Endothelial cell of umbilical vein (primary cell): Measurements from ENCODE around the gene PRXL2B. TPM values are rescaled to one million over a fixed set of nuclear protein-coding genes. Genes with fewer than 3 reads are reported as not detected.

Experiments
- BruUV-seq: library from RNA; stranded (reverse); fragments of 400-500 nt; replicated peaks from 2 replicates; lab custom pipeline; 2021; lab: Mats Ljungman, UMichigan
- CTCF ChIA-PET: fragments of 300-600, 350-600 bp; sonication (Branson Sonifier 250); formaldehyde crosslinking; loops from one replicate; lab custom pipeline; 2021; ENCODE audit warnings: antibody characterized with exemption, inconsistent platforms; lab: Charles Lee
- POLR2A ChIA-PET: fragments of 300-600, 350-600 bp; sonication (Branson Sonifier 250); formaldehyde crosslinking; loops from one replicate; lab custom pipeline; 2021; ENCODE audit warnings: antibody characterized with exemption, inconsistent platforms; lab: Charles Lee
- DNase-seq: peaks from one replicate; pipeline ENCODE4 v3.0.0-alpha.2; 2011; ENCODE audit warnings: low read depth, low spot score
- FAIRE-seq: peaks from 2 replicates; lab custom pipeline; 2011; peaks lifted over from hg19 to GRCh38; lab: Jason Lieb, UNC
- H2AFZ ChIP-seq: 2 replicates; pipeline ENCODE4 v1.6.0; 2012; ENCODE audit warnings: low read depth, low read length, control low read depth, inconsistent platforms
- H3K27ac ChIP-seq: 2 replicates; pipeline ENCODE4 v1.5.1; 2011; ENCODE audit warnings: low read depth, mild to moderate bottlenecking, control low read depth, low read length, moderate library complexity; ENCODE audit not compliant: insufficient read depth
- H3K27me3 ChIP-seq, 2 experiments: 2 replicates each; pipeline versions ENCODE4 v1.6.0 to v1.6.1; 2011; ENCODE audit warnings: low read length in 2 of 2, mixed read lengths in 1 of 2; ENCODE audit not compliant: control insufficient read depth in 2 of 2, insufficient read depth in 2 of 2
- H3K36me3 ChIP-seq, 2 experiments: 2 replicates in 1 of 2; 3 replicates in 1 of 2; pipeline ENCODE4 v1.5.1; 2011; ENCODE audit warnings: low read length in 2 of 2, mild to moderate bottlenecking in 1 of 2, moderate library complexity in 1 of 2; ENCODE audit not compliant: control insufficient read depth in 2 of 2, insufficient read depth in 2 of 2; ENCODE audit errors: extremely low read depth in 1 of 2
- H3K4me1 ChIP-seq: 3 replicates; pipeline ENCODE4 v1.5.1; 2011; ENCODE audit warnings: mild to moderate bottlenecking, low read length; ENCODE audit not compliant: control insufficient read depth, insufficient read depth; ENCODE audit errors: extremely low read depth
- H3K4me2 ChIP-seq: 2 replicates; pipeline ENCODE4 v1.6.1; 2011; ENCODE audit warnings: low read length, control low read depth, mixed read lengths; ENCODE audit not compliant: insufficient read depth
- H3K4me3 ChIP-seq, 3 experiments: fragments of 200-600 bp in 1 of 3; sonication (generic), shearing (Covaris generic) in 1 of 3; replicated peaks in 1 of 3; 2 replicates each; pipeline ENCODE4 v1.5.1; 2011 to 2016; ENCODE audit warnings: control low read depth in 3 of 3, low read length in 3 of 3, mild to moderate bottlenecking in 2 of 3, inconsistent platforms in 1 of 3, low read depth in 1 of 3, moderate library complexity in 1 of 3; ENCODE audit not compliant: insufficient read depth in 1 of 3
- H3K79me2 ChIP-seq: 2 replicates; pipeline ENCODE4 v1.6.0; 2012; ENCODE audit warnings: low read length, inconsistent platforms; ENCODE audit not compliant: control insufficient read depth, insufficient read depth
- H3K9ac ChIP-seq: replicated peaks from 2 replicates; pipeline ENCODE3; 2011; ENCODE audit warnings: low read length, control low read depth; ENCODE audit not compliant: insufficient read depth; ENCODE audit errors: extremely low read depth
- H3K9me1 ChIP-seq: replicated peaks from 3 replicates; pipeline ENCODE4 v1.6.0; 2011; ENCODE audit warnings: mild to moderate bottlenecking, low read length; ENCODE audit not compliant: control insufficient read depth, insufficient read depth; ENCODE audit errors: extremely low read depth
- H3K9me3 ChIP-seq: replicated peaks from 2 replicates; pipeline ENCODE4 v1.5.1; 2012; ENCODE audit warnings: low read length, inconsistent platforms; ENCODE audit not compliant: control insufficient read depth, insufficient read depth
- H4K20me1 ChIP-seq: replicated peaks from 2 replicates; pipeline ENCODE3; 2011; ENCODE audit warnings: mild to moderate bottlenecking, low read length; ENCODE audit not compliant: control insufficient read depth, insufficient read depth; ENCODE audit errors: extremely low read depth
- EZH2 ChIP-seq: IDR thresholded peaks from 2 replicates; pipeline ENCODE4 v1.6.1; 2012; ENCODE audit warnings: borderline replicate concordance, low read depth, mild to moderate bottlenecking, moderate library complexity, low read length, inconsistent platforms; ENCODE audit not compliant: severe bottlenecking
- FOS ChIP-seq: IDR thresholded peaks from 2 replicates; pipeline ENCODE4 v1.6.1; 2011; ENCODE audit warnings: mild to moderate bottlenecking, low read length, moderate library complexity, borderline replicate concordance; ENCODE audit not compliant: insufficient read depth
- GATA2 ChIP-seq: IDR thresholded peaks from 2 replicates; pipeline ENCODE4 v1.7.0; 2011; ENCODE audit warnings: low read depth, mild to moderate bottlenecking, moderate library complexity, mixed read lengths, low read length; ENCODE audit not compliant: insufficient read length, insufficient read depth
- JUN ChIP-seq: IDR thresholded peaks from 2 replicates; pipeline ENCODE4 v1.6.1; 2011; ENCODE audit warnings: borderline replicate concordance, low read depth; ENCODE audit not compliant: insufficient read length, insufficient read depth
- MYC ChIP-seq: IDR thresholded peaks from one replicate; pipeline ENCODE4 v1.6.1; 2011; ENCODE audit warnings: mild to moderate bottlenecking, low read depth, low read length
- POLR2A ChIP-seq: IDR thresholded peaks from 2 replicates; pipeline ENCODE4 v1.6.1; 2012; ENCODE audit warnings: low read depth, mild to moderate bottlenecking, control low read depth, low read length
- POLR2AphosphoS5 ChIP-seq: IDR thresholded peaks from 2 replicates; pipeline ENCODE4 v1.6.1; 2012; ENCODE audit warnings: low read depth, mild to moderate bottlenecking, control low read depth, low read length, moderate library complexity; ENCODE audit not compliant: insufficient read depth
- dilution Hi-C: fragments of 300-500 bp; cut with MboI; formaldehyde crosslinking; loops from one replicate; pipeline ENCODE4 v1.15.0; 2019; ENCODE audit warnings: low sequenced_read_pairs; ENCODE audit not compliant: extremely low pct_ligation_motif_present
- intact Hi-C: fragments of 100-400 bp; cut with micrococcal nuclease; formaldehyde crosslinking; loops from one replicate; pipeline ENCODE4 v1.10.0; 2022
- polyA plus RNA-seq, 4 experiments: library from polyadenylated mRNA; depleted of rRNA in 3 of 4; stranded (reverse) in 3 of 4; unstranded in 1 of 4; fragments of >200 nt; gene quantifications; 2 replicates each; pipeline versions ENCODE4 v1.2.1 to v1.2.3, GENCODE V29; 2011 to 2012; ENCODE audit warnings: missing spikeins in 1 of 4
- total RNA-seq: library from RNA; stranded (reverse); gene quantifications from 2 replicates; pipeline ENCODE4 v1.2.3, GENCODE V29; 2021
- TF ChIP-seq, protein P1 (sequence below), 2 donors: IDR thresholded peaks; 1 replicate in 1 of 2; 2 replicates in 1 of 2; pipeline ENCODE4 v1.5.1; 2011; ENCODE audit warnings: low read length in 2 of 2, mild to moderate bottlenecking in 2 of 2, moderate library complexity in 2 of 2, control low read depth in 1 of 2, inconsistent platforms in 1 of 2, low read depth in 1 of 2; ENCODE audit not compliant: insufficient read depth in 1 of 2; ENCODE audit errors: extremely low read depth in 1 of 2
- TF ChIP-seq, protein P2 (sequence below): IDR thresholded peaks from 2 replicates; pipeline ENCODE4 v1.6.1; 2011; ENCODE audit not compliant: insufficient read depth, insufficient read length

PRXL2B gene
- total and polyA plus RNA-seq, 2 donors (not counting 3 experiments of a cell fraction or from before 2014, with no cell fraction given): 29.6 to 55.8 TPM

DNA sequence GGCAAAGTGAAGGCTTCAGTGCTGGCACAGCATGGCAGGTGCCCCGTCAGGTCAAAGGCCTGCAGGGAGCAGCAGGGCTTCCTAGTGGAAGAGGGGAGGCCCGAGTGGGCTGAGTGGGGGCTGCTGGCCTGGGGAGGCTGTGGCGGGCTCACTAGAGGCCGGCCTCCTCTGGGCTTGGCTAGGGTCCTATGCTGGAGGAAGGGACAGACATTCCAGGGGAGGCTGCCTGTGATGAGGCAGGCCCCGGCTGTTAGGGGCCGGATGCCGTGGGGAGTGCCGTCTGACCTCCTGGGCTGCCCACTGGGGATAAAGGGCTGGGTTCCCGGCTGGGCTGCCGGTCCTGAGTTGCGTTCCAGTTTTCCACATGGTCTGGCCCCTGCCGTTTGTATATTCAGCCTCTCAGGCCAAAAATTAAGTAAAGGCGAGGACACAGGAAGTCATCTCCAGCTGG is 21.1 kb downstream of the PRXL2B start:
- dilution Hi-C loops (no loop called here), intact Hi-C loops (no loop called here)
- H3K4me1 ChIP-seq: no peaks in the 10 kb centered on the region
- FAIRE-seq (no peak), DNase-seq (no peak)
- no peaks in the 10 kb centered on the region for H4K20me1 ChIP-seq
- no TSS peak for BruUV-seq
- no peaks in the 10 kb centered on the region for H3K27me3 ChIP-seq
- CTCF ChIA-PET: no interaction called here
- no peaks in the 10 kb centered on the region for H3K9me1 ChIP-seq
- H3K9ac ChIP-seq: no peak overlapping the region
- H3K9me3 ChIP-seq: no peaks in the 10 kb centered on the region
- H3K36me3 ChIP-seq: no peaks in the 10 kb centered on the region
- POLR2A ChIA-PET: no interaction called here
- no peak overlapping the region for H2AFZ ChIP-seq
- H3K27ac ChIP-seq: no peak overlapping the region
- TF ChIP-seq FOS: no peak
- no peak for TF ChIP-seq JUN
- TF ChIP-seq POLR2AphosphoS5: no peak
- no peak for TF ChIP-seq EZH2
- TF ChIP-seq MYC: no peak
- TF ChIP-seq, protein P1, sequence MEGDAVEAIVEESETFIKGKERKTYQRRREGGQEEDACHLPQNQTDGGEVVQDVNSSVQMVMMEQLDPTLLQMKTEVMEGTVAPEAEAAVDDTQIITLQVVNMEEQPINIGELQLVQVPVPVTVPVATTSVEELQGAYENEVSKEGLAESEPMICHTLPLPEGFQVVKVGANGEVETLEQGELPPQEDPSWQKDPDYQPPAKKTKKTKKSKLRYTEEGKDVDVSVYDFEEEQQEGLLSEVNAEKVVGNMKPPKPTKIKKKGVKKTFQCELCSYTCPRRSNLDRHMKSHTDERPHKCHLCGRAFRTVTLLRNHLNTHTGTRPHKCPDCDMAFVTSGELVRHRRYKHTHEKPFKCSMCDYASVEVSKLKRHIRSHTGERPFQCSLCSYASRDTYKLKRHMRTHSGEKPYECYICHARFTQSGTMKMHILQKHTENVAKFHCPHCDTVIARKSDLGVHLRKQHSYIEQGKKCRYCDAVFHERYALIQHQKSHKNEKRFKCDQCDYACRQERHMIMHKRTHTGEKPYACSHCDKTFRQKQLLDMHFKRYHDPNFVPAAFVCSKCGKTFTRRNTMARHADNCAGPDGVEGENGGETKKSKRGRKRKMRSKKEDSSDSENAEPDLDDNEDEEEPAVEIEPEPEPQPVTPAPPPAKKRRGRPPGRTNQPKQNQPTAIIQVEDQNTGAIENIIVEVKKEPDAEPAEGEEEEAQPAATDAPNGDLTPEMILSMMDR (IDR thresholded peaks at IDR 0.05; ENCODE audit: extremely low read depth in 1 of 2, insufficient read depth in 1 of 2, low read depth in 1 of 2, low read length in 2 of 2): no peak
- TF ChIP-seq POLR2A: no peak
- TF ChIP-seq, protein P2, sequence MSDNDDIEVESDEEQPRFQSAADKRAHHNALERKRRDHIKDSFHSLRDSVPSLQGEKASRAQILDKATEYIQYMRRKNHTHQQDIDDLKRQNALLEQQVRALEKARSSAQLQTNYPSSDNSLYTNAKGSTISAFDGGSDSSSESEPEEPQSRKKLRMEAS: no peak
- no peak for TF ChIP-seq GATA2
- no peak overlapping the region for H3K4me3 ChIP-seq
- no peaks in the 10 kb centered on the region for H3K79me2 ChIP-seq
- H3K4me2 ChIP-seq: no peak overlapping the region
